ENCODE data around the gene DAB1.
A peak's percentile ranks its signal among the peaks of the same experiment; 100 is the strongest.

Gene DAB1

DNA sequence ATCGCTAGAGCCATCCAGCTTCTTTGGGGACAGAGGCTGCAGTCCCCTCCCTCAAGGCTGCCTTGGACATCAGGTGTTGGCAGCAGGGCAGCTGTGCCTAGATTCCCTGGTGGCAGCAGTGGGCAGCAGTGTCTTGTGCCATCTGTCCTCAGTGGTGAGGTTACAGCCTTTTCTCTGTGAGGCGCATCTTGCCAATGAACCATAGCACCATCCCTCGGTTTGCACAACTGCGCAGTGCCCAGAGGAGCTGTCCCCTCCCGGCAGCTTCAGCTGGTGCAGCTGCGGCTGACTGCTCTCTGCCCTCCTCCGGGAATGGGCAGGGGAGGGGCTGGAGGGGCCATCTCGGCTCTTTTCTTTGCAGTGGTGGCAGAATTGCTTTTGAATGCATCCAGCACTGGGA, 399.0 kb downstream of the DAB1 start:
- DNase-seq (ENCODE audit: low read depth in 2 of 2), result no peak
- H3K4me3 ChIP-seq (replicated peaks in 1 of 2; ENCODE audit: low read depth in 2 of 2, low read length in 2 of 2), result no peak overlapping the region
- TF ChIP-seq, protein P1, sequence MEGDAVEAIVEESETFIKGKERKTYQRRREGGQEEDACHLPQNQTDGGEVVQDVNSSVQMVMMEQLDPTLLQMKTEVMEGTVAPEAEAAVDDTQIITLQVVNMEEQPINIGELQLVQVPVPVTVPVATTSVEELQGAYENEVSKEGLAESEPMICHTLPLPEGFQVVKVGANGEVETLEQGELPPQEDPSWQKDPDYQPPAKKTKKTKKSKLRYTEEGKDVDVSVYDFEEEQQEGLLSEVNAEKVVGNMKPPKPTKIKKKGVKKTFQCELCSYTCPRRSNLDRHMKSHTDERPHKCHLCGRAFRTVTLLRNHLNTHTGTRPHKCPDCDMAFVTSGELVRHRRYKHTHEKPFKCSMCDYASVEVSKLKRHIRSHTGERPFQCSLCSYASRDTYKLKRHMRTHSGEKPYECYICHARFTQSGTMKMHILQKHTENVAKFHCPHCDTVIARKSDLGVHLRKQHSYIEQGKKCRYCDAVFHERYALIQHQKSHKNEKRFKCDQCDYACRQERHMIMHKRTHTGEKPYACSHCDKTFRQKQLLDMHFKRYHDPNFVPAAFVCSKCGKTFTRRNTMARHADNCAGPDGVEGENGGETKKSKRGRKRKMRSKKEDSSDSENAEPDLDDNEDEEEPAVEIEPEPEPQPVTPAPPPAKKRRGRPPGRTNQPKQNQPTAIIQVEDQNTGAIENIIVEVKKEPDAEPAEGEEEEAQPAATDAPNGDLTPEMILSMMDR (IDR thresholded peaks at IDR 0.05; ENCODE audit: low read depth, low read length), result no peak

GRCh38 chr1:57024428-57024827, 399.4 kb downstream of the DAB1 start:
- TF ChIP-seq, protein P1 (IDR thresholded peaks at IDR 0.05; ENCODE audit: low read depth, low read length), result no peak
- no peak for DNase-seq (ENCODE audit: low read depth in 2 of 2)
- H3K4me3 ChIP-seq (replicated peaks in 1 of 2; ENCODE audit: low read depth in 2 of 2, low read length in 2 of 2), result no peak overlapping the region

GRCh38 chr1:57020216-57020615, 403.6 kb downstream of the DAB1 start:
- DNase-seq (ENCODE audit: low read depth in 2 of 2), result no peak
- H3K4me3 ChIP-seq (replicated peaks in 1 of 2; ENCODE audit: low read depth in 2 of 2, low read length in 2 of 2), result no peak overlapping the region
- TF ChIP-seq, protein P1 (IDR thresholded peaks at IDR 0.05; ENCODE audit: low read depth, low read length), result no peak

DNA sequence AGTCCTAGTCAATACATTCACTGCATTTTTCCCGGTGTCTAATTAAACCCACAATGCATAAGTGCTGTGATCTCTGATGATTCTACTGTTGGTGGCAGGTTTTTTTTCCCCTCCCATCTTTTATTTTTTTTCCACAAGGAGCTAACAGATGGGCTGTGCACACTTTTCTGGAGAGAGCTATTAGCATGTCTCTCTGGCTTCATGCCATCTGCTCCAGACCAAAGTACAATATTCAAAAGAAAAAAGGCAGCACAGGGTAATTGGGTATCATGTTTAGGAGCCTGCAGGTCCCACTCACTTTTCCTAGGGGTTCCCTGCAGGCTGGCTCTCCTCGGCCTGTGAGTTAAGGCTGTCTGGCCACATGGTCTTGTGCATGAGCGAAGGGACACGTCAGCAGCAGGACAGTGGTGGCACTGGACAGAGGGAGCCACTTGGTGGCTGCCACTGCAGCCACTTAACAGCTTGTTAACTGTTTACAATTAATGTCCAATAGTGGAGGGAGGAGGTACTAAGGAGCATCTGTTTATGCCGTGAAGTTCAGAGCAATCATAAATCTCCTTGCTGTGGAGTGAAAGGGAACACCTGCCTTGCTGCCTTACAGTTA, 404.5 kb downstream of the DAB1 start:
- TF ChIP-seq, protein P1 (IDR thresholded peaks at IDR 0.05; ENCODE audit: low read depth, low read length), result no peak
- H3K4me3 ChIP-seq (replicated peaks in 1 of 2; ENCODE audit: low read depth in 2 of 2, low read length in 2 of 2), result no peak overlapping the region
- no peak for DNase-seq (ENCODE audit: low read depth in 2 of 2)

DNA sequence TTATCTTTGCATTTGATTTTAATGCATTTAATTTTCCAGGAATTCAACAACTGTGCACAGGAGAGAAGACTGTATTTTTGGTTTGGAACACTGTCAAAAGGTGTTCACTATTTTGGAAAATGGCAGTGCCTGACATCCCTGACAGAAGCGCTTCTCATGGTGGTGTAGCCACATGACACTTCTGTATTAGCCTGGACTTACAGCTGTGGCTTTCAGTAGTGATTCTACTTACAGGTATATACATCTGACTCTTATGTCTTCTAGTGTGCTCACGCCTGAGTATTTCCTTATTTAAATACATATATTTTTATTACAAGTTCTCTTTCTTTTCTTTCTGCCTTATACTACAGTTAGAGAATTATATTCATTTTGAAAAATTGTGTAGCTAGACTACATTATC, 405.7 kb downstream of the DAB1 start:
- no peak for DNase-seq (ENCODE audit: low read depth in 2 of 2)
- TF ChIP-seq, protein P1 (IDR thresholded peaks at IDR 0.05; ENCODE audit: low read depth, low read length), result no peak

GRCh38 chr1:57017717-57018116, 406.1 kb downstream of the DAB1 start:
- peak; percentile 1 to 2 for DNase-seq (ENCODE audit: low read depth in 2 of 2)
- H3K4me3 ChIP-seq (replicated peaks in 1 of 2; ENCODE audit: low read depth in 2 of 2, low read length in 2 of 2), result no peak overlapping the region
- TF ChIP-seq, protein P1 (IDR thresholded peaks at IDR 0.05; ENCODE audit: low read depth, low read length), result no peak

More for the DNA sequence above, 405.7 kb downstream of the DAB1 start:
- H3K4me3 ChIP-seq (replicated peaks in 1 of 2; ENCODE audit: low read depth in 2 of 2, low read length in 2 of 2), result no peak overlapping the region

DNA sequence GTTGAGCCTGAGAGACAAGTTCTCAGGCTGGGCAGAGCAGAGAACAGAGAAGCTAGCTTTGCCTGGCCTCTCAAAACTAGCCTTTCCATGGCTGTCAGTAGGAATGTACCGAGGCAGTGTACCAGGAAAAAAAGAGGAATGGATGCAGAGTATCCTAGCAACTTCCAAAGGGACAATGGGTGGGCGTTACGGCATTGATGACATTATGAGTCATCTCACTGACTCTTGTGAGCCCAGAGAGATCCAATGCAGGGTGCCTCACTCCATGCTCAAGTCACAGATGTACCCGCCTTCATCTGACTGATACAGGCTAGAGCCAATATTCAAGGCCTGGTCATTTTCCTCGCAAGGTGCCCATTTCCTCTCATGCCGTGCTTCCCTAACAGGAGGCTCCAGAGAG, 406.7 kb downstream of the DAB1 start:
- TF ChIP-seq, protein P1 (IDR thresholded peaks at IDR 0.05; ENCODE audit: low read depth, low read length), result no peak
- peak in 1 of 2 donors; percentile 1 for DNase-seq (ENCODE audit: low read depth in 2 of 2)
- no peak overlapping the region for H3K4me3 ChIP-seq (replicated peaks in 1 of 2; ENCODE audit: low read depth in 2 of 2, low read length in 2 of 2)

Data from cardiac fibroblast (primary cell).